Activated CD4-positive, alpha-beta T cell treated with anti-CD3 and anti-CD28 coated beads for 24 hours (primary cell): Measurements from ENCODE around the gene ZBTB16.

Experiments
- DNase-seq, 2 donors: peaks; one replicate each; pipeline ENCODE4 v3.0.0-alpha.2; 2020; ENCODE audit warnings: low read depth in 2 of 2

ZBTB16 gene

GRCh38 chr11:114130115-114130576 is 70.6 kb downstream of the ZBTB16 start:
- no peak for DNase-seq

- no peak for DNase-seq
Measured at GRCh38 chr11:114130629-114131277, 71.2 kb downstream of the ZBTB16 start.

GRCh38 chr11:114131461-114131864 is 72.0 kb downstream of the ZBTB16 start:
- no peak for DNase-seq

GRCh38 chr11:114132417-114132816 is 72.9 kb downstream of the ZBTB16 start:
- DNase-seq: no peak

GRCh38 chr11:114132944-114133394 is 73.5 kb downstream of the ZBTB16 start:
- DNase-seq: no peak

GRCh38 chr11:114133548-114134329 is 74.2 kb downstream of the ZBTB16 start:
- no peak for DNase-seq

- no peak for DNase-seq
Measured at GRCh38 chr11:114134870-114135269, 75.4 kb downstream of the ZBTB16 start.

- DNase-seq: no peak
Measured at GRCh38 chr11:114135737-114136151, 76.2 kb downstream of the ZBTB16 start.

GRCh38 chr11:114136686-114137640 is 77.5 kb downstream of the ZBTB16 start:
- no peak for DNase-seq

GRCh38 chr11:114137838-114138237 is 78.3 kb downstream of the ZBTB16 start:
- DNase-seq: no peak

GRCh38 chr11:114138411-114138810 is 78.9 kb downstream of the ZBTB16 start:
- DNase-seq: no peak

- DNase-seq: no peak
Measured at GRCh38 chr11:114140826-114141225, 81.3 kb downstream of the ZBTB16 start.

- no peak for DNase-seq
Measured at GRCh38 chr11:114141863-114142580, 82.5 kb downstream of the ZBTB16 start.

GRCh38 chr11:114142707-114143106 is 83.2 kb downstream of the ZBTB16 start:
- no peak for DNase-seq

- DNase-seq: no peak
Measured at GRCh38 chr11:114145166-114145775, 85.8 kb downstream of the ZBTB16 start.

- DNase-seq: no peak
Measured at GRCh38 chr11:114147375-114148012, 88.0 kb downstream of the ZBTB16 start.

- DNase-seq: no peak
Measured at GRCh38 chr11:114148013-114148382, 88.5 kb downstream of the ZBTB16 start.

- DNase-seq: no peak
Measured at GRCh38 chr11:114149689-114150407, 90.3 kb downstream of the ZBTB16 start.

- no peak for DNase-seq
Measured at GRCh38 chr11:114150671-114151070, 91.2 kb downstream of the ZBTB16 start.

GRCh38 chr11:114151631-114152030 is 92.1 kb downstream of the ZBTB16 start:
- no peak for DNase-seq
